ENCODE results near the gene MYBPC1.

The MYBPC1 gene

DNA sequence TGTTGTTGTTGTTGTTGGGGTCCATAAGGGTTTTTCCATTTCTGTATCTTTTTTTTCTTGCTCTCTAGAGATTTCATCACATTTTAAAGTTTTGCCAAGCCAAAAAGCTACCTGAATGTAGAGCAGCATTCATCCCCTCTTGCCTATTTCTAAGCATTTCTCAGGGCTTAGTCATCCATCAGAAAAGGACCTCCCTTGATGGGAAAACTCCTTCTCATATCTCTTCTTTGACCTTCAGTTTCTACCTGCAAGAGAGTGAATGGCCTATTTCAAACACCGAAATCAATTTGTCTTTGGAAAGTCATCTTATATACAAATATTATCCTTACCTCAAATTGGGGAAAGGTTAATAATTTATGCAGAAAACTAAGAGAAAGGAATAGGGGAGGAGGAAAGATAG lies 4.5 kb downstream of the MYBPC1 start:
- DNase-seq (ENCODE audit: low read depth): no peak

DNA sequence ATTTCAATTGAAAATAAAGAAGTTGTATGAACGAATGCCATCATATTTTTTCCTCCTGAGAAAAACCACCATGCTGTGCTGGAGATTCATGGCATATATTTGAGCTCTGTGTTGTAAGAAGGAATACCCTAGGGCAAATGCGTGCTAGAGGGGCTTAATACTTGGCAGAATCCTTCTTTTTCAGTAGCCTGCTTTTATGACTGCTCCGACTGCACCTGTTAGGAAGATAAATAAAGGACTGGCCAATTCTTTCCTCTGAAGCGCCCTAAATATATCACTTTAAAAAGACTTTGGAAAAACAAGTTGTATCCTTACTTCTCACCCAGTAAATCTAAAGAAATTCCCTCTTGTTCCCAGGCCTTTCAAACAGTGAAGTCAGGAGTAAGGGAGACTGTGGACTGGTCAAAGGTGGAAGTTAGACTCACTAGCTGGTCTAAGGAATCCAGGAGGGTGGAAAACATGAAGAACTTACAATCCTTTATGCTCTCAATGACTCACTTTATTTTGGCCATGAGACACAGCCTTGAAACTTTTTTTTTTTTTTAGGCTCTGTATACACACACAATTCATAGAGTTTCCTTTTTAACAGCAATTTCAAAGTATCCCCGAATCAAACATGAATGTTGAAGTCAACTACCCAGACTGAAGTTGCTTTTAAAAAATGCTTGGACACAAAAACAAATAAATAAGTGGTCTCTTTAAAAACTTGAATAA lies 5.2 kb downstream of the MYBPC1 start:
- DNase-seq (ENCODE audit: low read depth): no peak

DNA sequence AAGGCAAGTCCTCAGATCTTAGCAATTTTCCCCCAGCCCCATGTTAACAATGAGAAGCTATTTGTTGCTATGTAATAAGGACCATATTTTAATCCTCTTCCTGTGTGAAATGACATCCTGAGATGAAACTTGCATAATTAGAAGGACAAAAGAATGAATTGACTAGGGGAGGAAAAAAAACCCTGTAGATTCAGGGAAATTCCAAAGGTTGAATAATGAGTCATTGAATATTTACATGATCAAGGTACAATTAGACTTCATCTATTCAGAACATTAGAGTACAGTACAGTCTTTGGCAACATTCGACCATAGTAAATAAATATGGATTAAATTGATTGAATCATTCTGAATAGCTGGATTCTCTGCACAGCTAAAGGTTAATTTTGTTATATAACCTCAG lies 9.4 kb downstream of the MYBPC1 start:
- no peak for DNase-seq (ENCODE audit: low read depth)

DNA sequence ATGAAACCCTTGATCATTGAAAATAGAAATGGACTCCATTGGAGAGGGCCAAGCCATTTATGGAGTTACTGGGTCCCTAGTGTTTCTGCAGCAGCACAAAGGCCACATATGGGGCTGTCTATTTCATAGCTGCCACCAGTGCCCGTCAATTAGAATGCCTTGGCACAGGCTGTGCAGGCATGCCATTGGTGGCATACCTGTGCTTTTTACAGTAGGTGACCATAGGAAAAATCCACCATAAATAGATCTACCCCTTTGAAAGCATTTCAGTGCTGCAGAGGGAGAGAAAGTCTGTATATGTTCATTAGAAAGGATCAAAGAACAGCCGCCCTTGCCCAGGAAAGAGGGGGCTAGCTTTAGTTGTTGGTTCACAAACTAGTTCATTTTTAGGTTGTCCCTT lies 13.1 kb downstream of the MYBPC1 start:
- no peak for DNase-seq (ENCODE audit: low read depth)

DNA sequence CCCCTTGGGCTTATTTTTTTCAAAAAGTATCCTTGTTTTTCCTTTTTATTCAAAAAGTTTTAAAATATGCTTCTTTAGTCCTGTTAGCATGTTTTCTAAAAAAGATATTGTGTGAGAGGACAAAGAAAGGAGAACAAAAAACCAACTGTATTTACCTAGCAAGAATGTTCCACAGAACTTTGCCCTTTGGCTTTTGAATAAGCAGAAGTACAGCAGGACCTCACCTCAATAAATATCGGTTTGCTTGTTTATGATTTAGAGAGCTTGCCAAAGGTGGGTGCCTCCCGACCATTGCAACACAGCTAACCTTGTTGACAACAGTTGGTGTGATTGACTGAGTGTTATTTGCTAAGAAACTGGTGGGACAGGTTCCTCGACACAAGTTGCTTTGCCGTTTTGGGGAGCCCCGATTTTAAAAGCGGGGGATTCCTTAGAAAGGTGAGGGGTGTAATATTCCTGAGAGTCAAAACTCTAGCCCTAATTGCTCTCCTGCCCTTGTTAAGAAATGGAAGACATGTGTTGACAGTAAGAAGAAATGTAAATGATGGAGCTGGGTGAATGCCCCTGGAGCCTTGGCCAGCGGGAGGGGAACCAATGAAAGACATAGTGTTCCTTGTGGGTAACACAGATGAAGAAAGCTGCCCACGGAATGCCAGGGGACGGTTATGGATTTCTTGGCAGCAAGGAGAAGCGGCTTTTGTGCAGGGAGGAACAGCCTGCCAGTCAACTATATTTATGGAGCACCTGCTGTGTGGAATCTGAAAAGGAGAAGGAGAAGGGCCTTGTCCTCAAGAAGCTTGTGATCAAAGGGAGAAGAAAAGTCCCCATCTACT lies 13.7 kb downstream of the MYBPC1 start:
- no peak for DNase-seq (ENCODE audit: low read depth)

DNA sequence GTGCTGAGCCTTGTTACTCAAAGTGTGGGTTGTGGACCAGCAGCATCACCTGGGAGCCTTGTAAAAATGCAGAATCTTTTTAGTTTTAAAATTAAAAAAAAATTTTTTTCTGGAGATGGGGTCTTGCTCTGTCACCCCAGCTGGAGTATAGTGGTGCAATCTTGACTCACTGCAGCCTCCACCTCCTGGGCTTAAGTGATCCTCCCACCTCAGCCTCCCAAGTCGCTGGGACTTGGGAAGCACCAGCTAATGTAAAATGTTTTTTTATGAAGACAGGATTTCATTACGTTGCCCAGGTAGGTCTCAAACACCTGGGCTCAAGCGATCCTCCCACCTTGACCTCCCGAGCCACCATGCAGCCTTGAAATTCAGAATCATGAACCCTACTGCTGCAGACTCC lies 14.4 kb downstream of the MYBPC1 start:
- DNase-seq (ENCODE audit: low read depth): no peak

DNA sequence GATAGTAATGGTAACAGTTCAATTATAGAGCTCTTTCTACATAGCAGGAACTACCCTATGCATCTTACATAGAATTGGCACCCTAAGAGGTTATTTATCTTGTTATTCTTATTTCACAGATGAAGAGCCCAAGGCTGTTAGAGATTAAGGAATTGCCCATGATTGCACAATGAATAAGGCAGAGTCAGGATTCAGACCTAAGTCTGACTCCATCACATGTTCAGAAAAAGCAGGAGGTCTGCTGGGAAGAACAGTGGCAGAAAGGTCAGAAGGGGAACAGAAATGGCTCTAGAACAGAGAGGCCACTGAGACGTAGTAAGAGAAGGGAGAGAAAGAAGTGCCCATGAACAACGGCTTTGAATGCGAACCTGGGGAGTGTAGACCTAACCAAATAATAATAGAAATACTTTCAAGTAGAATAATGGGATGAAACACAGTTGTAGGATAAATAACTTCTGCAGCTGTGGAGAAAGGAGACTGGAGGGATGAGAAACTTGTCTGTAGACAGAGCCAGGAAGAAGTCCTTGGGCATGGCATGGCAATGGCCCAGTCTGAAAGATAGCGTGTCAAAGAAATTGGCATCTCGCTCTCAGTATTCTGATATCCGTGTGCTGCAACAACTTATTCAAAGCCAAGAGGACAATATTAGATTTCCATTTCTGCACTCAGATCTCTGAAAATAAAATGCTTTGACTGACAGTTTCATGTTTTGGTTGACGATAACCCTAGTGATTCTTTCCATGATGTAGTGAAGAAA lies 17.6 kb downstream of the MYBPC1 start:
- DNase-seq (ENCODE audit: low read depth): no peak

DNA sequence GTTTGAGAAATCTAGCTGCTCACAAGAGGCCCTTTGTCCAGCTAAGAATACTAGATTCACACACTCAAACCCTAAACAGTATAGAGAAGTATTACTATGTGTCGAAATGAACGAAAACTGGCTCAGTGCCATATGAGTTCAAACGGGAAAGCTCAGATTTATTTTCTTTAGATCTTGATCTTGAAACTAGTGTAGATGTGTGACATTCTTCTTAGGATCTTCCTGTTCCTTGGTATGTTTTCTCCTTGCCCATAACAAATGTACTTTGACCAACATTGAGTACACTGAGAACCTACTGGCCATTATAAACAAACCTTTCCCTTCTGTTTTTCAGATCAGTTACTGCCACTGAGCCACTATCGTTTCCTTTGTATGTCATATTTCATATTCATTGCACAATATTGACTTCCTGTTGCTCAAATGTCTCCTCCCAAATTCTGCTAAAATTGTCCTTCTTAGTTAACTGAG lies 21.3 kb downstream of the MYBPC1 start:
- no peak for DNase-seq (ENCODE audit: low read depth)

DNA sequence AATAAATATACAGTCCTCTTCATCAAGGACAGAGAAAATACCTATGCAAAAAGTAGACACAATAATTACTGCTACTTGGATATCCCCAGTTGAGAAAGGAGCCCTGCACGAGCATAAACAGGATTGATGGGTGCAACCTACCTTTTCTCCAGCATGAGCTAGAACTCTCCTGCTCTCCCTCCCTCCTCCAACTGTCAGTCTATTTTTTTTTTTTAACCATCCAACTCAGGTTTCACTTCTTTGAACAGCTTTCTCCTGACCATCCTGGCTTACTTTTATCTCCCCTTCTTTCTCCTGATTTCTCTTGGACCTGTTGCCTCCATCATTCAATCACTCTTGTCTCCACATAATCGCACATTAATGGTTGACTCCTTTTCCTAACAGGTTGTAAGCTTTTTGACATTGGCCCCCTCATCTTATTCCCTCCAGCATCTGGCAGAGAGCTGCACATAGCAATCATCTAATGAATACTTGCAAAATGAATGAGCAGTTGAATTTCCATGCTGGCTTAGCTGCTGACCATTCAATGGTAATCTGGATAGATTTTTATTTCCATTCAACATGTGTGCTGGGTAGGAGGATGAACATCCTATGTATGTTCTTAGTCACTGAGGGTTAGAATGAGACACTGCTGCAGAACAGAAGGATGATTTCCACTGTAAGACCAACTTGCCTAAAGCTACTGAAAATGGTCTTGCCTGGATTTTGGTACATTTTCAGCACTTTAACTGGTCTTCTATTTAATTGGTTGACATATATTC lies 24.4 kb downstream of the MYBPC1 start:
- no peak for DNase-seq (ENCODE audit: low read depth)

DNA sequence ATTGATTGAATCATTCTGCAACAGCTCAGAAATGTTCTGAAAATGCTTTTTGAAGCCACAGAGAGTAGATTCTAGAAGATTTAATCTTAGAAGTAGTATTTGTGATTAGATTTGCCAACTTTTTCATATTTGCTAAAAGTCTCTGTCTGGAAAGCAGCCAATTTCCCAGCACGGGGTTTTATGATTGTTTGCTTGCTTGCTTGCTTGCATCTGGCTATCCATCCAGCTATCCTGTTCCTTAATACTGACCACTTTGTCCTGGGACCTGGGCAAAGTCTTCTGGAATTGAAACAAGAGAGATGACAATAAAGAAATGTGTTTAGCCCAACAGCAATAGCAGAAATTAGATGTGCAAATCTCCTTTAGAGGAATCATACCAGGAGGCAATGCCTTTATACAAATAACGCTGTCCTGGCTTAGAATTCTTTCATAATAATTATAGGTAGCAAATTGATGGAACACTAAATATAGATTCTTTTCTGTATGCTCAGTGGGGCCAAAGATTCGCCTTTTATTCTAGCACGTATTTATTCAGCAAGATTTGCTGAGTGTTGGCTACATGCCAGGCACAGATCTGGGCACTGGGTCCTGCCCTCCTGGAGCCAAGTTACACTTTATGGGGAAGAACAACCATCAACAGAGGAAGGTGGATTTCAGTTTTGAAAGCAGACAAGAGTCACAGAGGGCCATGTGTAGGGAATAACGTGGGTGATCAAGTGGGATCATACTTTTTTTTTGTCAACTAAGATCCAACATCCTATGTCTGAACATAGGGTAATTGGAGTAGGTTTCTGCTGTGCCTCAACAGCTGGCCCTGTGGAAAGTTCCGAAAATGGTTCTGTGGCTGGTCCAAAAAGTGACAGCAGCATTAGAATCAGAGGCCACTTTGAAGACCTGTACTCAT lies 25.3 kb downstream of the MYBPC1 start:
- no peak for DNase-seq (ENCODE audit: low read depth)

DNA sequence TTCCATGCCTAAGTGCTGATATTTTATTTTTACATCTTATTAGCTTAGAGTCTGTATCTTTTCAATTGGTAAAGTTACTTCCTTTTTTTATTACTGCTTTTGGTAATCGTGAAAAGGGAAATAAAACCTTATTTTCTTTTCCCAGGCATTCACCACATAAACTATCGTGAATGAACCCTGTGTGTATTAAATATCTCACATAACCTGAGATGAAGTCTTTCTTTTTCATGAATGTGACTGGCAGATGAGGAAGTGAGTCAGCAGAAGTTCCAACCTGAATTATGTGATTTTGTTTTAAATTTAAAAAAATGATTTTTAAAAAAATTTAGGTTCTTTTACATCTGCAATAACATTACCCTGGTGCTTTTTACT lies 26.0 kb downstream of the MYBPC1 start:
- DNase-seq (ENCODE audit: low read depth): no peak

DNA sequence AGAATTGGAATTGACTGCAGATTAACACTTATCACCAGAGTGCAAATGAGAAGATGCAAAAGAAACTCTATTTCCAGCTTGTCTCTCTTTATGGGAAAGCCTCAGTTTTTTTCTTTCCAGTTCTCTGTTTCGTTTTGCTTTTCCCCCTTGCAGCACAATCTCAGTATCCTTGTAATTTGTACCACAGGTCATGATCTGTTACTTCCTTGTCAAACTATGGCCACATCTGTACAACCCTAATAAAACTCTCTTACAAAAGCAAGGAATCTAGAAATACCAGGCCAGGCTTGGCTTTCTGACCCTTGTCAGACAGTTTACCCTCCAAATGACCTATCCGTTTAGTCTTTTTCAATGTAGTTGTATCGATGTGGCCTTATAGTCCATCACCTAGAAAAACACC lies 33.9 kb downstream of the MYBPC1 start:
- DNase-seq (ENCODE audit: low read depth): no peak

DNA sequence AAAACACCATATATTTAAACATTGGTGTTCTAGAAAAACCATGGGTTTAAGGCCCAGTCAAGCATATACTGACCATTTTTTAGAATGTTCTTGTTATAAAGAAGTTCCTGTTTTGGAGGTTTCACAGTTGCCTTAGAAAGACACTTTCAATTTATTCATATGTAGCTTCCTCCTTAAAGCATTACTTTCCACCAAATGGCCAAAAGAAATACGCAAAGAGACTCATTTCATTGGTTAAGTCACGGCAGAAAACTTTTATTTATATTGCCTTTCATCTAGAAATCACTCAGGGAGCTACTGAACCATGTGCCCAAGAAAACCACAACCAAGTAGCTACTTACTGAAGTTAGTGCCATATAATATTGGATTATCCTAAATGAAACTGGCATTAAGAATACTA lies 40.0 kb downstream of the MYBPC1 start:
- no peak for DNase-seq (ENCODE audit: low read depth)

DNA sequence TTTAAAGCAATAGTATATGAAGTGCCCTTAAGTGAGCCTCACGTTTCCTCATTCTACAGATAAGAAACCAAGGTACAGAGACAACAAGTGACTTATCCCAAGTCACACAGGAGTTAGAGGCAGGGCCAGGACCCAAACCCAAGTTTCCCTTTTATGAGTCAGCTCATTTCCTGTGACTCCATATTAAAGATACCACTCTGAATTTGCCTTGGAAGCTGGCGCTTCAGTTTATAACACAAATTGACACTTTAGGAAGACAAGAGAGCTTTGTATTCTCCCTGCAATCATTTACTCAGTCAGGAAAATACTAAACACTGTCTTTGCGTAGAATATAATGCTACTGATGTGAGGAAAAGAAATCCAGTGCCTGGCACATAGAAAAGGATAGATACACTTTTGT lies 43.2 kb downstream of the MYBPC1 start:
- no peak for DNase-seq (ENCODE audit: low read depth)

DNA sequence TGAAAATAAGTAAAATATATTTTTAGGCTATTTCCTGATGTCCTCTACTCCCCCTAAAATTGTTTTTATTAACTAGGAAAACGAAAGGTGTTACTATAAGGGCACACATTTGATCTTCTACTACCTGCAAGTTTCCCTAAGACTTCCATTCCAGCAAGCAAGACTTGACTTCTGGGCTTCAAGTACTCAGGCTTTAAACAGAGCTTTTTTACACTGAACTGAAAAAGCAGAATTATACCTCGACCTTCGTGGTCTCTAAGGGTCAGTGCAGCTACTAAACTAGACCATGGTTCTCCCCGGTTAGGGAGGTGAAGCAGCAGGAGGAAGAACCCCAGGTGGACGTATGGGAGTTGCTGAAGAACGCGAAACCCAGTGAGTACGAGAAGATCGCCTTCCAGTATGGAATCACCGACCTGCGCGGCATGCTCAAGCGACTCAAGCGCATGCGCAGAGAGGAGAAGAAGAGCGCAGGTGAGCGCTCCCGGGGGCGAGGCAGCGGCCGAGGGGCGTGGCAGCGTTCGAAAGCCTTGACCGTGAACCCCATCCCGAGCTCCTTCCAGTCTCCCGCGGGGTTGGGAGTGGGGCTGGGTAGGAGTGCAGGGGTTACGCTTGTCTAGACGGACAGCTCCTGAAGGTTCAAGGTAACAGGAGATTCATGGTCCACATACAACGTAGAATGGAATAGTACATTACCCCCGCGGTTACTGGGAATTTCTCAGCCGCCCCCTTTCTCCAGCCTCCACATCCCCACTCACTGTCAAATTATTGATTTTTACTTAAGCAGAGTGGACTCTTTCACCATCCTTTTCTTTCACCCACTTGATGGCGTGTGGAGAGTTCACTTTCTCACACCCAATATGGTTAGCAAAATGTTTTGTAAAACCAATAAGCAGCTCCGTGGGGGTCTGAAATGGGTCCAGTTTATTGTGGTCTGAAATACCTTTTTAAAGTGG lies 47.6 kb downstream of the MYBPC1 start:
- DNase-seq (ENCODE audit: low read depth): no peak

DNA sequence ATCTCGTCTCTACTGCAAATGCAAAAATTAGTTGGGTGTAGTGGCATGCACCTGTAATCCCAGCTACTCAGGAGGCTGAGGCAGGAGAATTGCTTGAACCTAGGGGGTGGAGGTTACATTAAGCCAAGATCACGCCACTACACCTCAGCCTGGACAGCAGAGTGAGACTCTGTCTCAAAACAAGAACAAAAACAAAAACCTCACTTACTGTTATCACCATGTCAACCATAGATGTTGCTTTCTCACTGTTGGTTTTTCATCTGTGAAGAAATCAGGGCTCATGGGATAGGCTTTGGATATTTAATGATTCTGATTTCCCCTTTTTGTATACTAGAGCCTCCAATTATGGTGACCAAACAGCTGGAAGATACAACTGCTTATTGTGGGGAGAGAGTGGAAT lies 52.9 kb downstream of the MYBPC1 start:
- no peak for DNase-seq (ENCODE audit: low read depth)

DNA sequence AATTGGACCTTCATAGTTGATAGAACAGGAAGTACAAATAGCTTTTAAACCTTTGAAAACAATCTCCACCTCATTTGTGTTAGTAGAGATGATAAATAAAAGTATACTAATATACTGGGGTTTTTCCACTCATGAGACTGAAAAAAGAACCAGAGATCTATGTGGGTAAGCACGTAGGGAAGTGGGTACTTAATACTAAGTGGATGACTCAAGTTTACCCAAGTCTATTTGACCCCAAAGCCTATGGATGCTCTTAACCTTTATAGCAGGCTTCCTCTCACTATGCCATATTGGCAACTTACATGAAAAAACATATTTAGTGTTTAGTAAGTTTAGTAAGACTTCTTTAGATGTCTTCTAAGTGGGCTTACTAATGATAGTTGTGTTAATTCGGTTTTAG lies 53.4 kb downstream of the MYBPC1 start:
- DNase-seq (ENCODE audit: low read depth): no peak

DNA sequence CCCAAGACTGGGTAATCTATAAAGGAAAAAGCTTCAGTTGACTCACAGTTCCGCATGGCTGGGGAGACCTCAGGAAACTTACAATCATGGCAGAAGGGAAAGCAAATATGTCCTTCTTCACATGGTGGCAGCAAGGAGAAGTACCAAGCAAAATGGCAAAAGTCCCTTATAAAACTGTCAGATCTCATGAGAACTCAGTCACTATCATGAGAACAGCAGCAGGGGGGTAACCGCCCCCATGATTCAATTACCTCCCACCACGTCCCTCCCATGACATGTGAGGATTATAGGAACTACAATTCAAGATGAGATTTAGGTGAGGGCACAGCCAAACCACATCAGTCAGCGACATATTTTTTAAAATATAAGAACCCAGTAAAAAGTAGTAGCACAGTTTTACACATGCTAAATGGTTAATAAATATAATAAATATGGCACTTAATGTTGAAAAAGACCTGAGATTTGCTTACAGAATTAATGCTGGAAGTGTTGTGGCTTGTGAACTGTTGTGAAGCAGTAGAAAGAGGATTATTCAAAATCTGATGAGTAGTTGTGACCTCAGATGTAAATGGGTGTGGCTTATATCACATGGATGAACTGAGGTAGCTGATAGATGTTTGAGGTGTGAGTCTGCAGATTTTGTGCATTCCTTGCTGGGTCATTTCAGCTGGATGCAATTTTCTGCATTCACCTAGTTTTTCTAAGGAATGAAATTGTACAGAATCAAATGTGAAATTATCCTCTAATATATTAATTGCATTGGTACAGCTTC lies 55.8 kb downstream of the MYBPC1 start:
- DNase-seq (ENCODE audit: low read depth): no peak

DNA sequence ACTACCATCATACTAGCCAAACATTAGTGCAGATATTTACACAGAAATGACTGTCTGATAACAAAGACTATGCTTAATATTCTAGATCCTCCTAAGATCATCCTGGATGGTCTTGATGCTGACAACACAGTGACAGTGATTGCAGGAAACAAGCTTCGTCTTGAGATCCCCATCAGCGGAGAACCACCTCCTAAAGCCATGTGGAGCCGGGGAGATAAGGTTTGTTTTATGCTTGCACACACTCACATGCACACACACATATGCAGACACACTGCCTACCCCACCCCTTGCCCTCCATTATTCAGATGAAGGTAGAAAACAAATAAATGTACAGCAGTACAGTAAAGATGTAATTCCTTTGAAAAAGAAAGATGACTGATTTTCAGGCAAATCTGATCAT lies 58.3 kb downstream of the MYBPC1 start:
- no peak for DNase-seq (ENCODE audit: low read depth)

Measured in fibroblast of the conjunctiva (primary cell).